NT2/D1 (cell line): ENCODE measurements around the gene POU3F2.

ENCODE experiments used
- SUZ12 ChIP-seq: IDR thresholded peaks from 2 replicates; pipeline ENCODE4 v1.6.1; 2011; ENCODE audit not compliant: insufficient read length, insufficient read depth; ENCODE audit errors: extremely low read depth
- YY1 ChIP-seq: IDR thresholded peaks from 2 replicates; pipeline ENCODE4 v1.6.1; 2011; ENCODE audit not compliant: insufficient read length, insufficient read depth
- ZNF274 ChIP-seq: IDR thresholded peaks from 2 replicates; pipeline ENCODE4 v1.6.1; 2011; ENCODE audit warnings: mild to moderate bottlenecking, low read depth, low read length

DNA sequence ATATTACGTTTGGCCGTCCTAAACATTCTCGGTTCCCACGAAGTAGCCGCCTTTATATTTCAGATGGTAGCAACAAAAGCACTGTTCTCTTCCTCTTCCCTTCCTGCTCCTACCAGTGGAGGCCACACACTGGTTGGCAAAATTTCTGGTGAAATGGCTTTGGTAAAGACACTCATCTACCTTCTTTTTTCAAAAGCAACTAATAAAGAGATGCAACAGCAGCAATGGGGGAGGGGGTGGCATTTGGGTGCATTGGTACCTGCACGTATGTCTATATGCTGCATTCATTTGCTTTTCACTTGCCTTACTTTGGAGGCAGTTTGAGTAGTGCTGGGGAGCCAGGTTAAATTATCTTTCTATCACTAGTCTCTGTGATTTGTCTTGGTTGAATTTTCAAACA lies 6.0 kb downstream of the POU3F2 start:
- TF ChIP-seq YY1 (no peak), ZNF274 (no peak), SUZ12 (no peak)
